Hepatocyte (in vitro differentiated cells): ENCODE results near the gene CDC42BPA.

Experiments used
- CTCF ChIP-seq: fragments of 200-600 bp; sonication (generic); IDR thresholded peaks from 2 replicates; pipeline ENCODE4 v1.5.1; 2016; ENCODE audit warnings: antibody characterized with exemption, mild to moderate bottlenecking; ENCODE audit not compliant: poor library complexity
- EZH2 ChIP-seq: fragments of 200-600 bp; sonication (generic); IDR thresholded peaks from 2 replicates; pipeline ENCODE4 v1.6.1; 2016; ENCODE audit warnings: antibody characterized with exemption, mild to moderate bottlenecking, borderline replicate concordance
- EZH2phosphoT487 ChIP-seq: fragments of 200-600 bp; sonication (generic); IDR thresholded peaks from one replicate; pipeline ENCODE4 v1.6.1; 2018; ENCODE audit warnings: antibody characterized with exemption, mild to moderate bottlenecking, low read depth, moderate library complexity; ENCODE audit not compliant: unreplicated experiment, severe bottlenecking

- TF ChIP-seq CTCF (no peak), EZH2 (no peak), EZH2phosphoT487 (no peak)
Observed at GRCh38 chr1:226954777-226955176, 363.5 kb downstream of the CDC42BPA start.
